ENCODE measurements around the gene CCDC146.
"Not testable (repeated sequence)": the region's sequence is repeated elsewhere in the genome, so short reads cannot be mapped to it uniquely, and the experiment has no call there.

The CCDC146 gene

DNA sequence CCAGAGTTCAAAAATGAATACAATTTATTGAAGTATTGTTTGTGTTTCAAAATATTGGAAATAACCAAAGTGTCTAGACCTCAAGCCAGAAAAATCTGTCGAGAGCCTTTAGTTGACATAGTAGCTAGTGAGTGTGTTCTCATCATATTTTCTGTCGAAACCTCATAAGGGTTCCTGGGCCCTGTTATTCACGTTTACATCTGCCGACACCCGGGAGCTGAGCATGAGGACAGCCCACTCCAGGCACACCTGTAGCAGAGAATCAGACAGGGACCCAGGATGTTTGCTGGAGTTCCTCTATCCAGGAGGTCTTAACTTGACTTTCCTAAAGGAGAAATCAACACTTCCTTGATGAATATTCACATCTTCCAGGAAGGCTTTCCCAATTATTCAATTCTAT lies 149.4 kb downstream of the CCDC146 start:
- intact Hi-C loops (cut with DNase I), result no loop called here

DNA sequence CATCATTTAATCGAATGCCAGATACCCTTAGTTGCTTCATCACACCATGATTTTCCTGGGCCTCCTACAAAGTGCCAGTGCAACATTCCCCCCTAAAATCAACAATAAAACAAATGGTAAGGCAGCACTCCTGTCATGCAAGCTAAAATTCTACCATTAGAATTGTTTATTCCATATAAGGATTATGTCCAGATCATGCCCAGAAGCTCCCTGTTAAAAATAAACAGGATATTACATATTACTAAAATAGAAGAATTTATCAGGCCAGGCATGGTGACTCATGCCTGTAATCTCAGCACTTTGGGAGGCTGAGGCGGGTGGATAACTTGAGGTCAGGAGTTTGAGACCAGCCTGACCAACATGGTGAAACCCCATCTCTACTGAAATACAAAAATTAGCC lies 153.2 kb downstream of the CCDC146 start:
- DNase-seq; intact Hi-C loops (cut with DNase I): not testable (repeated sequence)

More for the DNA sequence above, 149.4 kb downstream of the CCDC146 start:
- DNase-seq, result no peak

GRCh38 chr7:77276120-77276519 lies 153.7 kb downstream of the CCDC146 start:
- no peak for DNase-seq
- intact Hi-C loops (cut with DNase I), result no loop called here

- no peak for DNase-seq
- intact Hi-C loops (cut with DNase I), result no loop called here
Measured at GRCh38 chr7:77281780-77282478, 159.5 kb downstream of the CCDC146 start.

DNA sequence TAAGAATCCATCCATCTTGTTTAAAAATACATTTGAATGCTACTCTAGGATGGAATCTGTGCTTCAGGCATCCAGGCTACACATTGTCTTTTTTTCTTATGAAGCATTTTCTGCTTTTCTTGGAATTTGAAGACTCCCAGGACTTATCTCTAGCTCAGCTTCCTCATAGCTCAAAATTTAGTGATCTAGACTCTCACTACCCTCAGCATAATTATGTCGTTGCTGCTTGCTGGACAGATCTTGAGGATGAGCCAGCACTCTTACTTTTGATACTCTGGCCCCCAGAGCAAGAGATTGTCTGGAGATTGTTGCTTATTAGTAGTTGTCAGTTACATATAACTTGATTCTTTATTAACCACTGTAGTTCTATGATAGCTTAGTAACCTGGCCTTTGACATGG lies 160.5 kb downstream of the CCDC146 start:
- intact Hi-C loops (cut with DNase I), result no loop called here
- DNase-seq, result no peak

DNA sequence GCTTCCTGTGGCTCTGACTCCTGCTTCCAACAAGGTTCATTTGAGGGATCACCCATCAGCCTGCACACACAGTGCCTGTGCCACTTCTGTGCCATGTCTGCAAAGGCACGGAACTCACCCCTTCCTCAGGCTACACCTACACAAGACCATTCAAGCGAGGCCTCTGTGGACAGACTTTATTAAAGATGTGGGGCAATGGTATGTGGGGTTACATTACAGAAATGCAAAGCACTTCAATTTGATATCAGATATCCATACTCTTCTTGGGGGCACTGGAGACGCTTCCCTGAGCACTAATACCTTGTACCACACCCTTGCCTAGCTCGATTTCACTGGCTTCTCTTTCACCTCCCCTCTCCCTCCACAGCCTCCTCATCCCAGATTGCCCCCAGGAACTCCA lies 161.6 kb downstream of the CCDC146 start:
- intact Hi-C loops (cut with DNase I), result no loop called here
- no peak for DNase-seq

GRCh38 chr7:77284616-77285015 lies 162.2 kb downstream of the CCDC146 start:
- intact Hi-C loops (cut with DNase I), result no loop called here

GRCh38 chr7:77288676-77289320 lies 166.4 kb downstream of the CCDC146 start:
- no peak for DNase-seq
- intact Hi-C loops (cut with DNase I), result no loop called here

More at GRCh38 chr7:77284616-77285015, 162.2 kb downstream of the CCDC146 start:
- no peak for DNase-seq

- intact Hi-C loops (cut with DNase I), result no loop called here
Measured at GRCh38 chr7:77289387-77289786, 167.0 kb downstream of the CCDC146 start.

GRCh38 chr7:77290425-77290824 lies 168.0 kb downstream of the CCDC146 start:
- no peak for DNase-seq
- intact Hi-C loops (cut with DNase I), result no loop called here

More at GRCh38 chr7:77289387-77289786, 167.0 kb downstream of the CCDC146 start:
- no peak for DNase-seq

DNA sequence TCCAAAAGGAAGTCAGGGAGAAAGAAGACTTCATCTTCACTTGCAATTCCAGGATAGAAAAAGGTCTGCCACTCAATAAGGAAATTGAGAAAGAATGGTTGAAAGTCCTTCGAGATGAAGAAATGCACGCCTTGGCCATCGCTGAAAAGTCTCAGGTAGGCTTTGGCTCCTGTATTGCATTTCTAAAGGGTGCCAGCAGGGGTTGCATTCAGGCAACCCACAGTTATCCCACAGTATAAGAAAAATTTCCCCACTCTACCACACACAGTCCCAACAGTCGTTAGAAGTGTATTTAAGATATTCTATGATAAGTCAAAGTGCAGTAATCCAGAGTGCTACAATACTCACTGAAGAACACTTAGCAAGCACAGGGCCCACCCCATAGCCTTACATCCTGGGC lies 170.6 kb downstream of the CCDC146 start:
- DNase-seq, result no peak
- intact Hi-C loops (cut with DNase I), result no loop called here

GRCh38 chr7:77295549-77295948 lies 173.1 kb downstream of the CCDC146 start:
- intact Hi-C loops (cut with DNase I), result no loop called here
- DNase-seq, result no peak

- no peak for DNase-seq
- intact Hi-C loops (cut with DNase I), result no loop called here
Measured at GRCh38 chr7:77306231-77307067, 184.0 kb downstream of the CCDC146 start.

DNA sequence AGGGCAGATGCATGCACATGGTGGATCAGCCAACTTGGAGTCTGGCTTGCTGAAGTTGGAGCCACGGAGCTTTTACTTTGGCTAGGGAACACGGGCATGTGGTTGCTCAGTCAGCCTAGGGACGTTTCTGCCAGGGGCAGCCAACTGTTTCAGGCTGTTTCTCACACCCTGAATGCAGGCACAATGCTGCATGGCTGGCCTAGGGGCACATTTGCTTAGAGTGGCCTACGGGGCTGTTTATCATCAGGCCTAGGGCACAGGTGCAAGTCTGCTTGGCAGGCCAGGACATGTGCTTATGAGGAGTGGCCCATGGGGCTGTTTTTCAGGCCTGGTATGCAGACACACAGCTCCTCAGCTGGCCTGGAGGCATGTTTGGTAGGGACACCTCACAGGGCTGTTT lies 186.4 kb downstream of the CCDC146 start:
- intact Hi-C loops (cut with DNase I), result no loop called here
- no peak for DNase-seq

DNA sequence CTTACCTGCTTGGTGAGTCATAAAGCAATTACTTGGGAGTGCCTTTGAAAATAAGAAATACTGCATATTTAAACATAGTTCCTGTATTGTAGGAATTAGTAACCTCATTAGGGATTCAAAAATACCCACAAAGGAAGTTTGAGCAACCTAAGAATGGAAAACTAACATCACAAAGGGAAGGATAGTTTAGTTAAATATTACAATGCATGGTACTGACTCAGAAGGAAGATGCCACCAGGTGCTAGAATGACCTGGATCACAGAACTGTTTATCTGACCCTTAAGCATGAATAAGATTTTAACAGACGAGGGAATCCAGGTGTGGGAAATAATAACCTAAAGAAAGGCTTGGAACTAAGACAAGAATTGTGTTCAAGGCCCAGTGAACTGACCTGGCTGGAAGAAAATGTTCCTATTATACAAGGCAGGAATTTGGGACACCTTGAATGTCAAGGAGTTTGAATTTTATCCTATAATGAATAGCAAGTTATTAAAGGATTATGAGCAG lies 187.4 kb downstream of the CCDC146 start:
- intact Hi-C loops (cut with DNase I), result no loop called here
- DNase-seq, result no peak

GRCh38 chr7:77310982-77311381 lies 188.6 kb downstream of the CCDC146 start:
- no peak for DNase-seq
- intact Hi-C loops (cut with DNase I), result no loop called here

DNA sequence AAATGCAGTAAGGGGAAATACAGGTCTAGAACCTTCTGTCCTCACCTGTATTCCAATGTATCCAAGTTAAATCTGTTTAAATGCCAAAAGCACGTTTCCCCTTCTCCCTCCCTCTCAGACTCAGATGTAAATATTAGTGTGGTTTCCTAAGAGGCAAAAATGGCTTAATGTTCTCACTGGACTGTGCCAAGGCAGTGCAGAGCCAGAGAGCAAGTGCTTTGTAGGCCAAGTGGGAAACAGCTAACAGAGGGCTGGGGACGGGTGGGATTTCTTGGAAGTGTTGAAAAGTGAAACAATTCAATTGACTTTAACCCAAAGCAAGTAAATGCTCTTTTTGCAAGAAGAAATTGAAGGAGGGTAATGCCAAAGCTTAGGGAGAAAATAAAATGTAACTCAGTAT lies 190.7 kb downstream of the CCDC146 start:
- DNase-seq, result no peak
- intact Hi-C loops (cut with DNase I), result no loop called here

DNA sequence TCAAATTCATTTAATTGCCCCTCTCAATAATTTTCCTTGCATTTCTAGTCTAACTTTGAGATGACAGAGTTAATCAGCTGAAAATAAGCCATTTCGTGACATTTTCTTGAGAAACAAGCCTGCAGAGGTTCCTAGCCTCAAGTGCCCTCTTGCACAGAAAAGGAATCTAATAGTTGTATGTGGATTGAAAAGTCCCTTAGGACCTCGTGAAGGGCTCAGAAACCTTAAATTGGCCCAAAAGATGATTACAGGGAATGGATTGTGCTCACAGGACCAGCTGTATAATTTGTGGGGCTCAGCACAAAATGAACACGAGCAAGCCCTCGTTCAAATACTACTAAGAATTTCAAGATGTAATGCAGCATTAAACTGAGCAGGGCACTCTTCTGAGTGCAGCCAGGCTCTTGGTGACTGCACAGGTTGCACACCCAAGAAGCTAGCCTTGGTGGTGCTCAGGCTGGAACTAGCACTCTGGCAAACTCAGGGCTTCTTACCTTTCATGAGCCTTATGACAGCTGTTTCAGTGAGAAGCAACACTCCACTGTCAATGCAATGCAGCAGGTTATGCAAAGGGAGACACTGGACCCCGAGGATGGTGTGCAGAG lies 191.6 kb downstream of the CCDC146 start:
- intact Hi-C loops (cut with DNase I), result no loop called here
- no peak for DNase-seq

DNA sequence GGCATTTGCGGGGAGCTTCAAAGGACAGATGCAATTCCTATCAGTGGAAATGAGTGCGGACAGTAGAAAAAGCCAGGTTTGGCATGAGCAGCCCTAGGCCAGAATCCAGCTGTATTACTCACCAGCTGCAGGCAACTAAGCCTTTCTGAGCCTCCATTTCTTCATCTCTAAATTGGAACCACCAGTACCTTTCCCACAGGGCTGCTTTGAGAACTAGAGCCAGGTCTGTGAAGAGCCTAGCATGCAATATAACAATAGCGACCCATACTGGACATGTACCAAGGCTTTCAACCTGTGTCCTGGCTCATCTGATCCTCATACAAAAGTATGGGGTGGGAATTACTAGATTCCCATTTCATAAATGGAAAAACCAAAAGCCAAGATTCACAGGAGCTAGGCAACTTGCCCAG lies 192.8 kb downstream of the CCDC146 start:
- intact Hi-C loops (cut with DNase I), result no loop called here
- no peak for DNase-seq

GRCh38 chr7:77316219-77316978 lies 194.0 kb downstream of the CCDC146 start:
- DNase-seq, result no peak
- intact Hi-C loops (cut with DNase I), result no loop called here
